ENCODE measurements around the gene MSL1.

Gene MSL1

DNA sequence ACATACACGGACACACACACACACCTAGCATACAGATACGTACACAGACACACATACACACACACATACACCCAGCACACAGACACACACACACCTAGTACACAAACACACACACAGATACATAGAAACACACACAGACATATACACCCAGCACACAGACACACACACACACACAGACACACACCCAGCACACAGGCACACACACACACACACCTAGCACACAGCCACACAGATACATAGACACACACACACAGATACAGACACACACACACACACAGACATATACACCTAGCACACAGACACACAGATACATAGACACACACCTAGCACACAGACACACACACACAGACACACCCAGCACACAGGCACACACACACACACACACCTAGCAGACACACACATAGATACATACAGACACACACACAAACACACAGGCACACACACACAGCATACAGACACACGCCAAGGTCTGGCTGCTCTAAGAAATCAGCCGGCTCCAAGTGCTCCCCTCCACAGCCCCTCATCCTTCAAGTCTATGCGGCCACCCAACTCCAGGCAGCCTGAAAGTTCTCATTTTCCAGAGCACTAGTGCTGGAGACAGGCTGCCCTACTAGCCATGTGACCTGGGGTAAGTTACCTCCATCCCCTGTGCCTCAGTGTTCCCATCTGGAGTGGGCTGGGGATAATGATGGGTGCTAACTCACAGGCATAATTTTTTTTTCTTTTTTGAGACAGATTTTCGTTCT is 34.5 kb upstream of the MSL1 start:
- Histone ChIP-seq H3K4me3 (ENCODE audit: low read depth, low read length, poor library complexity, severe bottlenecking) (no peak overlapping the region), H3K4me1 (ENCODE audit: insufficient read depth, low read length, severe bottlenecking) (no peaks in the 10 kb centered on the region), H3K27me3 (ENCODE audit: insufficient read depth, low read length) (no peaks in the 10 kb centered on the region), H3K9ac (ENCODE audit: low read length) (no peak overlapping the region), H2AFZ (ENCODE audit: low read length) (no peak overlapping the region), H4K20me1 (ENCODE audit: insufficient read depth, low read length) (no peaks in the 10 kb centered on the region), H3K9me2 (ENCODE audit: low read depth, low read length) (no peaks in the 10 kb centered on the region), H3K27ac (ENCODE audit: low read depth, low read length, poor library complexity, severe bottlenecking) (no peak overlapping the region), H3K79me2 (ENCODE audit: insufficient read depth, low read length) (no peaks in the 10 kb centered on the region), H3K36me3 (ENCODE audit: insufficient read depth, low read length) (no peaks in the 10 kb centered on the region), H3F3A (ENCODE audit: insufficient read depth, low read length) (no peaks in the 10 kb centered on the region), H3K9me3 (ENCODE audit: low read length) (no peaks in the 10 kb centered on the region), H3K4me2 (ENCODE audit: low read length) (no peak overlapping the region)
- TF ChIP-seq CTCF (IDR thresholded peaks at IDR 0.05; ENCODE audit: low read length): no peak
- TF ChIP-seq EZH2 (IDR thresholded peaks at IDR 0.05; ENCODE audit: borderline replicate concordance, low read length): no peak

GRCh38 chr17:40087903-40088718 is 33.7 kb upstream of the MSL1 start:
- no peak overlapping the region for H3K4me3 ChIP-seq (ENCODE audit: low read depth, low read length, poor library complexity, severe bottlenecking)
- H4K20me1 ChIP-seq (ENCODE audit: insufficient read depth, low read length): no peaks in the 10 kb centered on the region
- no peaks in the 10 kb centered on the region for H3K9me3 ChIP-seq (ENCODE audit: low read length)
- H3K9ac ChIP-seq (ENCODE audit: low read length): no peak overlapping the region
- no peak overlapping the region for H3K27ac ChIP-seq (ENCODE audit: low read depth, low read length, poor library complexity, severe bottlenecking)
- H3K27me3 ChIP-seq (ENCODE audit: insufficient read depth, low read length): no peaks in the 10 kb centered on the region
- H3K4me2 ChIP-seq (ENCODE audit: low read length): no peak overlapping the region
- no peaks in the 10 kb centered on the region for H3K79me2 ChIP-seq (ENCODE audit: insufficient read depth, low read length)
- no peaks in the 10 kb centered on the region for H3K4me1 ChIP-seq (ENCODE audit: insufficient read depth, low read length, severe bottlenecking)
- TF ChIP-seq CTCF (IDR thresholded peaks at IDR 0.05; ENCODE audit: low read length) (no peak), EZH2 (IDR thresholded peaks at IDR 0.05; ENCODE audit: borderline replicate concordance, low read length) (no peak)
- H2AFZ ChIP-seq (ENCODE audit: low read length): no peak overlapping the region
- no peaks in the 10 kb centered on the region for H3F3A ChIP-seq (ENCODE audit: insufficient read depth, low read length)
- peaks cover 5% of the 10 kb centered on the region; the same call in 1 of the 2 replicates for H3K36me3 ChIP-seq (ENCODE audit: insufficient read depth, low read length)
- no peaks in the 10 kb centered on the region for H3K9me2 ChIP-seq (ENCODE audit: low read depth, low read length)

DNA sequence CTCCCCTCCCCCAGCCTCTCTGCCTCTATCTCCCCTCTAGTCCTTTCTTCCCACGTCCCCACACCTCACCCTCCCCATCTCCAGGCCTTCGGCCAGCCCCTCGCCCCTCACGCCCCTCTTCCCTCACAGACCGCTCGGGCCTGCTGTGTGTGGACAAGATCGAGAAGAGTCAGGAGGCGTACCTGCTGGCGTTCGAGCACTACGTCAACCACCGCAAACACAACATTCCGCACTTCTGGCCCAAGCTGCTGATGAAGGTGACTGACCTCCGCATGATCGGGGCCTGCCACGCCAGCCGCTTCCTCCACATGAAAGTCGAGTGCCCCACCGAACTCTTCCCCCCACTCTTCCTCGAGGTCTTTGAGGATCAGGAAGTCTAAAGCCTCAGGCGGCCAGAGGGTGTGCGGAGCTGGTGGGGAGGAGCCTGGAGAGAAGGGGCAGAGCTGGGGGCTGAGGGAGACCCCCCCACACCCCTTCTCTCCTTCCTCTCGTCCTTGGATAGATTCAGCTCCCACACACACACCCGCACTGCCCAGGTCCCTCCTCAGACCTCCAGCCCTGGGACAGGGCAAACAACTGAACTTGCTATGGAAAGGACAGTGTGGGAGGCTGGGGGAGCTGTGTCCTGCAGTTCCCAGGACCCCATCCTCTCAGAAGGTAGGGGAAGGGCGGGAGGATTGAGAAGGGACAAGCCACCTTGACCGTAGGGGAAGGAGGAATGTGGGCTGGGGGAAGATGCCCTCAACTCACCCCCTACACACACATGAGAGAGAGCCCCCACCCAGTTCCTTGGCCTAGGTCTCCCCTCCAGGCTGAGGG is 32.5 kb upstream of the MSL1 start:
- Histone ChIP-seq H3F3A (ENCODE audit: insufficient read depth, low read length) (no peaks in the 10 kb centered on the region), H4K20me1 (ENCODE audit: insufficient read depth, low read length) (no peaks in the 10 kb centered on the region), H3K9ac (ENCODE audit: low read length) (no peak overlapping the region), H3K27me3 (ENCODE audit: insufficient read depth, low read length) (no peaks in the 10 kb centered on the region), H3K4me2 (ENCODE audit: low read length) (no peak overlapping the region), H3K79me2 (ENCODE audit: insufficient read depth, low read length) (no peaks in the 10 kb centered on the region), H3K4me1 (ENCODE audit: insufficient read depth, low read length, severe bottlenecking) (no peaks in the 10 kb centered on the region), H2AFZ (ENCODE audit: low read length) (no peak overlapping the region), H3K36me3 (ENCODE audit: insufficient read depth, low read length) (peaks cover 14% of the 10 kb centered on the region; the same call in 1 of the 2 replicates), H3K9me3 (ENCODE audit: low read length) (no peaks in the 10 kb centered on the region), H3K9me2 (ENCODE audit: low read depth, low read length) (no peaks in the 10 kb centered on the region), H3K27ac (ENCODE audit: low read depth, low read length, poor library complexity, severe bottlenecking) (no peak overlapping the region), H3K4me3 (ENCODE audit: low read depth, low read length, poor library complexity, severe bottlenecking) (no peak overlapping the region)
- no peak for TF ChIP-seq EZH2 (IDR thresholded peaks at IDR 0.05; ENCODE audit: borderline replicate concordance, low read length)
